Heart left ventricle (tissue), 13 donors: Measurements from ENCODE around the gene CCNY.
A peak's percentile ranks its signal among the peaks of the same experiment; 100 is the strongest.

ENCODE experiments used
- POLR2A ChIP-seq, 2 donors: fragments of 450-650 bp; IDR thresholded peaks; one replicate each; pipeline ENCODE4 v1.6.1; 2017; ENCODE audit warnings: antibody characterized with exemption in 2 of 2, mild to moderate bottlenecking in 2 of 2, moderate library complexity in 2 of 2
- TF ChIP-seq, protein P1 (sequence below), 12 donors: fragments of 200-600 bp; sonication (generic) in 4 of 12; IDR thresholded peaks; one replicate each; pipeline versions ENCODE4 v1.5.0 to v1.8.0; 2018 to 2022; ENCODE audit warnings: antibody characterized with exemption in 12 of 12, mild to moderate bottlenecking in 5 of 12
- donor health status: ischemic (EF 13 %, LVEDD 7.1; RV severe dilation, severe dysfunction).
- donor health status: DM: no; HTN: yes; CAD: no.
- donor health status: DM: no; HTN: no; CAD: no.
- donor health status: ischemic (EF 25% LVEDD 6.9; RV normal size, moderate dysfunction).
- donor health status: ischemic (EF 25% LVEDD 5.7; RV mildly dilated, moderate dysfunction).
- donor health status: ischemic (EF 35%, LVEDD 5.7; RV mildly dilated, moderate dysfunction).
- donor health status: nonischemic (EF 11% LVEDD 7.7; RV severe dilation, severe dysfunction).
- donor health status: DM: yes; HTN: yes; CAD: no.
- donor health status: PGD.
- donor health status: ischemic (EF 29% LVEDD 5.4; RV normal size, mild dysfunction).
- donor health status: nonischemic (EF 23%, LVEDD 6.1; RV moderate dilation, normal function).

DNA sequence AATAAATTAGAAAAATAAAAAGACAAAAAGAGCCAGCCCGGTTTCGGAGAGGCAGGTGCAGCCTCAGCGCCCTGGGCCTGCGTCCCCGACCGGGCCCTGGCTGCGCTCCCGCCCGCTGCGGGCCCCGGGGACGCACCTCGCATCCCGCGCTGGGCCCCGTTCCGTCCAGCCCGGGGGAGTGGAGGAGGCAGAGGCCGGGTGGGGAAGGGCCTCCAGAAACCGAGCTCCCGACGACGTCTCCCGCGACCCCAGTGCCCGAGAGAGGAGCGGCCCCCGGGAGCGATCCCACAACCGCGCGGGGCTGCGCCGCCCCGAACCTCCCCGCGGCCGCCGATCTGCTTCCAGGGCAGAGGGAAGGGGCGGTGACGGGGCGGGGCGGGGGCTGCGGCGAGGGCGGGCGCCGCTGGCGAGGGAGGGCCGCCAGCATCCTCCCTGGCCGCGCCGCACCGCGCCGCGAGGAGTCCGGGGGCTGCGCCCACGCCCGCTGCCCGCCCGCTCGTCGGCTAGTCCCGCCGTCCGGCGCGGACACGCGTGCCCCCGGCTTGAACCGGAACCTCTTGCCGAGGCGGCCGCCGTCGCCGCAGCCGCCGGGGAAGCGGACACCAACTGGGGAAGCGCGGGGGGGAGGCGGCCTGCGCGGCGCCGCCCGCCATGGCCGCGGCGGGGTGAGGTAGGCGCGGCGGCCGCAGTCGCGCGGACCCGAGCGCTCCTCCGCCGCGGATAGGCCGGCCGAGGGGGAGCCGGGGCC, at the start of gene CCNY:
- TF ChIP-seq, protein P1, sequence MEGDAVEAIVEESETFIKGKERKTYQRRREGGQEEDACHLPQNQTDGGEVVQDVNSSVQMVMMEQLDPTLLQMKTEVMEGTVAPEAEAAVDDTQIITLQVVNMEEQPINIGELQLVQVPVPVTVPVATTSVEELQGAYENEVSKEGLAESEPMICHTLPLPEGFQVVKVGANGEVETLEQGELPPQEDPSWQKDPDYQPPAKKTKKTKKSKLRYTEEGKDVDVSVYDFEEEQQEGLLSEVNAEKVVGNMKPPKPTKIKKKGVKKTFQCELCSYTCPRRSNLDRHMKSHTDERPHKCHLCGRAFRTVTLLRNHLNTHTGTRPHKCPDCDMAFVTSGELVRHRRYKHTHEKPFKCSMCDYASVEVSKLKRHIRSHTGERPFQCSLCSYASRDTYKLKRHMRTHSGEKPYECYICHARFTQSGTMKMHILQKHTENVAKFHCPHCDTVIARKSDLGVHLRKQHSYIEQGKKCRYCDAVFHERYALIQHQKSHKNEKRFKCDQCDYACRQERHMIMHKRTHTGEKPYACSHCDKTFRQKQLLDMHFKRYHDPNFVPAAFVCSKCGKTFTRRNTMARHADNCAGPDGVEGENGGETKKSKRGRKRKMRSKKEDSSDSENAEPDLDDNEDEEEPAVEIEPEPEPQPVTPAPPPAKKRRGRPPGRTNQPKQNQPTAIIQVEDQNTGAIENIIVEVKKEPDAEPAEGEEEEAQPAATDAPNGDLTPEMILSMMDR (IDR thresholded peaks at IDR 0.05), result peak in 1 of 12 donors; percentile 6
- TF ChIP-seq POLR2A (IDR thresholded peaks at IDR 0.05), result peak in 1 of 2 donors; percentile 73
